ENCODE data around the gene ANKH.
A peak's percentile ranks its signal among the peaks of the same experiment; 100 is the strongest.

GRCh38 chr5:14727428-14727865, 144.1 kb downstream of the ANKH start:
- no peak for TF ChIP-seq POLR2A (IDR thresholded peaks at IDR 0.05)
- peak; percentile 90 to 97 (median 95) for TF ChIP-seq CTCF (IDR thresholded peaks at IDR 0.05)
- peak; percentile 67 for TF ChIP-seq POLR2AphosphoS5 (IDR thresholded peaks at IDR 0.05)

Measured in prostate gland (tissue), 2 donors.